K562 (cell line): ENCODE results near the gene KCNK4. TPM values are rescaled to one million over a fixed set of nuclear protein-coding genes. Genes with fewer than 3 reads are reported as not detected.

Source experiments
- ATF7 ChIP-seq: fragments of 450-650 bp; IDR thresholded peaks from 2 replicates; pipeline ENCODE4 v1.7.1; 2014; ENCODE audit warnings: mild to moderate bottlenecking, moderate library complexity
- CBFB ChIP-seq: sonication (generic); formaldehyde crosslinking; IDR thresholded peaks from 2 replicates; pipeline ENCODE4 v1.4.0; 2020; ENCODE audit warnings: mild to moderate bottlenecking, missing genetic modification reagents
- CBX1 ChIP-seq: sonication (generic); IDR thresholded peaks from 2 replicates; pipeline ENCODE4 v1.6.1; 2016; ENCODE audit warnings: antibody characterized with exemption, low read depth, mild to moderate bottlenecking
- E2F5 ChIP-seq: sonication (generic); formaldehyde crosslinking; IDR thresholded peaks from 2 replicates; pipeline ENCODE4 v1.8.0; 2022; ENCODE audit warnings: mild to moderate bottlenecking, missing genetic modification reagents
- FOXM1 ChIP-seq, 2 experiments: fragments of 450-650 bp in 1 of 2; sonication (generic) in 1 of 2; formaldehyde crosslinking in 1 of 2; IDR thresholded peaks; 2 replicates each; pipeline versions ENCODE4 v1.6.1 to v1.9.0; 2017 to 2022; ENCODE audit warnings: low read depth in 2 of 2, mild to moderate bottlenecking in 2 of 2, missing genetic modification reagents in 1 of 2, moderate library complexity in 1 of 2
- HDAC8 ChIP-seq: fragments of 450-650 bp; IDR thresholded peaks from 2 replicates; pipeline ENCODE4 v1.6.1; 2016; ENCODE audit warnings: mild to moderate bottlenecking, missing genetic modification characterization, moderate library complexity, missing compliant biosample characterization
- KAT2B ChIP-seq: IDR thresholded peaks from one replicate; pipeline ENCODE4 v1.6.1; 2012; ENCODE audit warnings: low read depth, mild to moderate bottlenecking, control low read depth, inconsistent platforms, low read length, moderate library complexity
- KLF6 ChIP-seq: fragments of 250-450 bp; sonication (Bioruptor Pico); IDR thresholded peaks from 2 replicates; pipeline ENCODE4 v1.4.0; 2020; ENCODE audit warnings: mild to moderate bottlenecking, moderate library complexity, borderline replicate concordance
- L3MBTL2 ChIP-seq: fragments of 450-650 bp; IDR thresholded peaks from 2 replicates; pipeline ENCODE4 v1.6.1; 2016; ENCODE audit warnings: mild to moderate bottlenecking, moderate library complexity
- NFATC3 ChIP-seq: fragments of 450-650 bp; IDR thresholded peaks from 2 replicates; pipeline ENCODE4 v1.6.1; 2017; ENCODE audit warnings: mild to moderate bottlenecking
- NR2C1 ChIP-seq, 2 experiments: fragments of 450-650 bp; IDR thresholded peaks; 2 replicates each; pipeline ENCODE4 v1.6.1; 2017; ENCODE audit warnings: mild to moderate bottlenecking in 2 of 2, antibody characterized with exemption in 1 of 2, inconsistent platforms in 1 of 2, missing compliant biosample characterization in 1 of 2, missing genetic modification characterization in 1 of 2
- PKNOX1 ChIP-seq: fragments of 450-650 bp; IDR thresholded peaks from 2 replicates; pipeline ENCODE4 v1.6.1; 2016
- PPARD ChIP-seq: fragments of 250-450 bp; sonication (Bioruptor Pico); IDR thresholded peaks from 2 replicates; pipeline ENCODE4 v1.8.0; 2022; ENCODE audit warnings: inconsistent platforms, mild to moderate bottlenecking, moderate library complexity
- RBBP5 ChIP-seq: fragments of 200-600 bp; sonication (generic); IDR thresholded peaks from 2 replicates; pipeline ENCODE4 v1.6.1; 2012; ENCODE audit warnings: borderline replicate concordance, mild to moderate bottlenecking, low read length, control low read depth, inconsistent platforms; ENCODE audit not compliant: insufficient read depth, poor library complexity, severe bottlenecking
- SPI1 ChIP-seq: IDR thresholded peaks from 2 replicates; pipeline ENCODE4 v1.6.1; 2011; ENCODE audit warnings: low read depth, low read length, control low read depth, borderline replicate concordance
- TAF15 ChIP-seq: fragments of 200-400 bp; formaldehyde crosslinking; IDR thresholded peaks from 2 replicates; pipeline ENCODE4 v1.6.1; 2017; ENCODE audit warnings: mild to moderate bottlenecking, low read depth, low read length, moderate library complexity
- ZFP91 ChIP-seq: sonication (generic); formaldehyde crosslinking; IDR thresholded peaks from 2 replicates; pipeline ENCODE4 v1.8.0; 2022; ENCODE audit warnings: mild to moderate bottlenecking, missing genetic modification reagents
- ZNF133 ChIP-seq: fragments of 250-450 bp; sonication (Bioruptor Pico); IDR thresholded peaks from 2 replicates; pipeline ENCODE4 v1.4.0; 2020; ENCODE audit warnings: mild to moderate bottlenecking
- ZNF24 ChIP-seq: fragments of 450-650 bp; IDR thresholded peaks from 2 replicates; pipeline ENCODE4 v1.6.1; 2016
- ZNF384 ChIP-seq: IDR thresholded peaks from 2 replicates; pipeline ENCODE4 v1.6.1; 2012; ENCODE audit warnings: low read depth, low read length, improper control_type of control experiment
- ZNF584 ChIP-seq: fragments of 200-800 bp; sonication (Bioruptor generic); IDR thresholded peaks from 2 replicates; pipeline ENCODE4 v1.6.1; 2016; ENCODE audit warnings: low read depth, mild to moderate bottlenecking, missing genetic modification characterization, missing compliant biosample characterization
- ZSCAN29 ChIP-seq: fragments of 450-650 bp; IDR thresholded peaks from 2 replicates; pipeline ENCODE4 v1.6.1; 2017
- polyA plus RNA-seq, 8 experiments: library from polyadenylated mRNA; depleted of rRNA in 4 of 8; stranded (reverse) in 5 of 8; unstranded in 3 of 8; fragments of >200 nt; fragmentation: Nextera tagmentation in 2 of 8; fragmentation: Illumina TruSeq in 1 of 8; extraction: Ambion mirVana in 2 of 8; extraction: Trizol in 1 of 8; gene quantifications; 2 replicates each; pipeline versions ENCODE4 v1.2.1 to v1.2.3, GENCODE V29; 2011 to 2014; ENCODE audit warnings: inconsistent platforms in 1 of 8, missing spikeins in 1 of 8
- total RNA-seq, 7 experiments: library from RNA; depleted of rRNA in 6 of 7; stranded (reverse); fragments of >200 nt in 6 of 7; fragmentation: Illumina TruSeq in 2 of 7; extraction: Trizol in 2 of 7; gene quantifications; 2 replicates each; pipeline versions ENCODE4 v1.2.1 to v1.2.3, GENCODE V29; 2011 to 2021; ENCODE audit warnings: low replicate concordance in 1 of 7

KCNK4 gene
- total and polyA plus RNA-seq, 9 of the 15 experiments (the other 6 are each of a cell fraction or from before 2014, with no cell fraction given), result not detected

GRCh38 chr11:64334764-64335735, 43.9 kb downstream of the KCNK4 start (continued):
- TF ChIP-seq NR2C1 (IDR thresholded peaks at IDR 0.05), result peak; percentile 52
- TF ChIP-seq NR2C1 (tag; IDR thresholded peaks at IDR 0.05), result peak; percentile 69
- TF ChIP-seq NFATC3, result peak; percentile 51; the same call in 1 of the 2 replicates
- TF ChIP-seq PPARD (CRISPR knock-in tag), result no peak
- TF ChIP-seq ZNF133 (CRISPR knock-in tag), result no peak
- peak; percentile 77; the same call in 1 of the 2 replicates for TF ChIP-seq CBX1
- peak; percentile 56; the same call in 1 of the 2 replicates for TF ChIP-seq KLF6
- 0 out of 2 replicates have a peak, but pooled peaks have one; percentile 23 for TF ChIP-seq ZFP91 (CRISPR knock-in tag)
- TF ChIP-seq L3MBTL2, result peak; percentile 67; the same call in 1 of the 2 replicates
- peak; percentile 65; the same call in 1 of the 2 replicates for TF ChIP-seq ZNF24
- 0 out of 2 replicates have a peak, but pooled peaks have one; percentile 10 for TF ChIP-seq ZSCAN29
- peak; percentile 50 for TF ChIP-seq RBBP5
- TF ChIP-seq TAF15, result no peak
- 0 out of 2 replicates have a peak, but pooled peaks have one; percentile 44 for TF ChIP-seq HDAC8
- no peak for TF ChIP-seq KAT2B
- peak; percentile 78; the same call in 1 of the 2 replicates for TF ChIP-seq CBFB (CRISPR knock-in tag)
- TF ChIP-seq PKNOX1, result peak; percentile 98
- 0 out of 2 replicates have a peak, but pooled peaks have one; percentile 23 for TF ChIP-seq E2F5 (CRISPR knock-in tag)
- peak; percentile 93 for TF ChIP-seq ATF7
- TF ChIP-seq ZNF584 (CRISPR knock-in tag), result peak; percentile 87
- peak; percentile 90 for TF ChIP-seq FOXM1 (IDR thresholded peaks at IDR 0.05; ENCODE audit: low read depth)
- TF ChIP-seq FOXM1 (CRISPR knock-in tag; IDR thresholded peaks at IDR 0.05; ENCODE audit: low read depth), result no peak
- TF ChIP-seq ZNF384, result peak; percentile 43; the same call in 1 of the 2 replicates
- TF ChIP-seq SPI1, result no peak
